ENCODE results near the gene SLAMF9.

- no peak for TF ChIP-seq CTCF (IDR thresholded peaks at IDR 0.05; ENCODE audit: low read depth, low read length)
- no peak for TF ChIP-seq POLR2A (IDR thresholded peaks at IDR 0.05; ENCODE audit: extremely low read depth, insufficient read length)
- no peak for TF ChIP-seq MAX (IDR thresholded peaks at IDR 0.05; ENCODE audit: low read depth, low read length)
These were observed 3.0 kb downstream of the SLAMF9 start for GRCh38 chr1:159951016-159951415.
